ENCODE measurements around the gene JMJD4.

The JMJD4 gene

DNA sequence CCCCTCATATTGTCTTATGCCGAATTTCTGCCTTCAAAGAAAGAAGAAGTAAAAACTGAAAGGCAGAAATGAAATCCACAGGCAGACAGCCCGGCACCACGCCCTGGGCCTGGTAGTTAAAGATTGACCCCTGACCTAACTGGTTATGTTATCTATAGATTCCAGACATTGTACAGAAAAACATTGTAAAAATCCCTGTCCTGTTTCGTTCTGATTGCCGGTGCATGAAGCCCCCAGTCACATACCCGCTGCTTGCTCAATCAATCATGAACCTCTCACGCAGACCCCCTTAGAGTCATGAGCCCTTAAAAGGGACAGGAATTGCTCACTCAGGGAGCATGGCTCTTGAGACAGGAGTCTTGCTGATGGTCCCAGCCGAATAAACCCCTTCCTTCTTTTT, 49.3 kb downstream of the JMJD4 start:
- DNase-seq (ENCODE audit: low spot score): no peak
- in situ Hi-C loops (cut with MboI; ENCODE audit: low pct_unique_long_range_greater_than_20kb, low sequenced_read_pairs, unreplicated experiment): no loop called here
- TF ChIP-seq, protein P1, sequence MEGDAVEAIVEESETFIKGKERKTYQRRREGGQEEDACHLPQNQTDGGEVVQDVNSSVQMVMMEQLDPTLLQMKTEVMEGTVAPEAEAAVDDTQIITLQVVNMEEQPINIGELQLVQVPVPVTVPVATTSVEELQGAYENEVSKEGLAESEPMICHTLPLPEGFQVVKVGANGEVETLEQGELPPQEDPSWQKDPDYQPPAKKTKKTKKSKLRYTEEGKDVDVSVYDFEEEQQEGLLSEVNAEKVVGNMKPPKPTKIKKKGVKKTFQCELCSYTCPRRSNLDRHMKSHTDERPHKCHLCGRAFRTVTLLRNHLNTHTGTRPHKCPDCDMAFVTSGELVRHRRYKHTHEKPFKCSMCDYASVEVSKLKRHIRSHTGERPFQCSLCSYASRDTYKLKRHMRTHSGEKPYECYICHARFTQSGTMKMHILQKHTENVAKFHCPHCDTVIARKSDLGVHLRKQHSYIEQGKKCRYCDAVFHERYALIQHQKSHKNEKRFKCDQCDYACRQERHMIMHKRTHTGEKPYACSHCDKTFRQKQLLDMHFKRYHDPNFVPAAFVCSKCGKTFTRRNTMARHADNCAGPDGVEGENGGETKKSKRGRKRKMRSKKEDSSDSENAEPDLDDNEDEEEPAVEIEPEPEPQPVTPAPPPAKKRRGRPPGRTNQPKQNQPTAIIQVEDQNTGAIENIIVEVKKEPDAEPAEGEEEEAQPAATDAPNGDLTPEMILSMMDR (IDR thresholded peaks at IDR 0.05; ENCODE audit: extremely low read depth, insufficient read depth, missing control alignments): no peak

Data from GM13977 (cell line).